GM18861 (cell line): ENCODE results near the gene SLC25A51.
"Not testable (repeated sequence)": the region's sequence is repeated elsewhere in the genome, so short reads cannot be mapped to it uniquely, and the experiment has no call there.

ENCODE experiments used
- ATAC-seq: cut with Tn5 transposase; IDR thresholded peaks from one replicate; pipeline ENCODE4 v1.9.1; 2021; ENCODE audit not compliant: unreplicated experiment

The SLC25A51 gene

DNA sequence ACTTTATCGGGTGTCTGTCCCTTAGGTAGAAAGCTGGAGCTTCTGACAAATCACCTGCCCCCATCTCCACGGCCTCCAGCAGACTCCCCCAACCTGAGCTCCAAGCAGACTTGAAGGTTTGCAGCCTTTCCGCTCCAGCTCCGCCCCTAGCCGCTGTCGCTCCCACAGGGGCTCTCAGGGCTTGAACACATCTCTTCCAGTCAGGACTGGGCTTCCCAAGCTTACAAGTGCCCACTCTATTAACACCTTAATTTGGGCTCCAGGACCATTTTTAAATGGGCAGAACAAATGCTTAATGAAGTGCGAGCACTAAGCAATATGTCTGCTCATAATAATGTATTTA, 17.2 kb upstream of the SLC25A51 start:
- no peak for ATAC-seq

DNA sequence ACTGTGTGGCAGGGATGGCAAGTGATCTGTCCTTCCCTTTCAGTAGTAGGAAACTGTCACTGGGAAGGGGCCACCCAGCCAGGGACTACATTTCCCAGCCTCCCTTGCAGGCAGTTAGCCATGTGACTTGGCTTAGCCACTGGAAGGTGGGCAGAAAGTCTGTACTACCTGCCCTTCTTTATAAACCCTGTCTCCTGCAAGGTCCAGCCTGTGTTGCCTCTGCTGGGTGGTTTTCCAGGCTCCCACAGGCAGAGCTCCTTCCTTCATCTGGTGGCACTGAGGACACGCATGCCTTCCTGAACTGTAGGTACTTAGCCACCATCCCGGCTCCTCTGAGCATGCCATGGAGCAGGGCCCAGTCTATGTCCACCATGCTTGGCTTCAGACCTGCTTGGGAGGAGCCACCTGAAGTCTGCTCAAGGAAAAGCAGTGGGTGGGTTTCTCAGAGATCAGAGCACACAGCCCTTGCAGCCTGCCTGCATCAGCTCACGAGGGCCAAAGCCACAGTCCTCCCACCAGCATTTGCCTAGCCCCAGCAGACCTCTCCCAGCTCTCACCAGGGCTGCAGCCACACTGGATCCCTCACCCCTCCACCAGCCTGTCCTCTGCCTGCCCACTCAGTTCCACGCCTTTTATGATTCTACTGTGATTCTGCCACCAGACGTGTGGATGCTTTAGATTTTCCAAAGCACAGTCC, 16.7 kb upstream of the SLC25A51 start:
- peak; percentile 81 for ATAC-seq

DNA sequence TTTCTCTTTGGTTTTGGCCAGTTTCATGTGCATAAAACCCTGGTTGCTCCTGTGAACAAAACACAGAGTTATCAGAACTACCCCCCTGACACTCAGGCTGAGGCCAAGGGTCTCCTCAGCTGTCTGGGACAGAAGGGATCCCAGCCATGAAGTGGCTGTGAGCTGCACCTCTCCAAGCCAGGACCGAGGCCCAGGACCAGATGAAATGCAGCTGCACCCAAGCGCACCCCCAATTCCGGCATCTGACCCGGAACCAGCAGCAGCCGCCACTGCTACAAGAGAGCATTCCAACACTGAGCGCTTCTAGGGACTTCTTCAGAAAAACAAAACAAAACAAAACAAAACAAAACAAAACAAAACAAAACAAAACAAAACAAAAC, 16.0 kb upstream of the SLC25A51 start:
- no peak for ATAC-seq

DNA sequence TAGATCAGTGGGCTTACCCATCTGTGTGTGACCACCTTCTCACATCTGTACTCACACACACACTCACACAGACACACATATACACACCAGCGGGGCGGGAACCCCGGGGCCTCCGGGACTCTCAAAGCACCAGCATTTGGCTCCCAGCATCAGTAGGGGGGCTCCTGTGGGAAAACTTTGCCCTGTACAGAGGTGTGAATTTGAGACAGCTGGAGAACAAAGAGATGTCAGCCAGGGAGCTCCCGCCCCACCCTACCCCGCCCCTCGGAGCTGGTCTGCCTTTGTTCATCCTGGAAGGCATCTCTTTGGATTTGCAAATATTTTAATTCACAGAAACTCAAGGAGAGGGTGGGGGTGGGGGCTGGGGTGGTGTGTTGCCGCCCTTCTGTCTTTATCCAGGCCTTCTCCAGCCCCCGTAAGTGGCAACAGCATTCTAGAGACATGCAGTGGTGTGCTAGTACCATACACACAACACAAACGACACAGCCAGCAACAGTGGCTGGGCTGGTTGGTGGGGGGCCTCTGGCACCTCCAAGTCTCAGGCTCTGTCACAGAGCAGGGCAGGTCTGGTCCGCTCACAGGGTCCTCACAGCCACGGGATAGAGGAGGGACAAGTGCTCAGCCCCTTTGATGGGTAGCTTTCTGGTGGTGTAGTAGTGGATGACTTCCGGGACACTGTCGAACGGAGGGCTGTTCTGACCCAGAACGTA, 15.5 kb upstream of the SLC25A51 start:
- no peak for ATAC-seq

- ATAC-seq, result no peak
Measured at GRCh38 chr9:37918665-37919170, 14.8 kb upstream of the SLC25A51 start.

- no peak for ATAC-seq
Measured at GRCh38 chr9:37917801-37918664, 14.1 kb upstream of the SLC25A51 start.

DNA sequence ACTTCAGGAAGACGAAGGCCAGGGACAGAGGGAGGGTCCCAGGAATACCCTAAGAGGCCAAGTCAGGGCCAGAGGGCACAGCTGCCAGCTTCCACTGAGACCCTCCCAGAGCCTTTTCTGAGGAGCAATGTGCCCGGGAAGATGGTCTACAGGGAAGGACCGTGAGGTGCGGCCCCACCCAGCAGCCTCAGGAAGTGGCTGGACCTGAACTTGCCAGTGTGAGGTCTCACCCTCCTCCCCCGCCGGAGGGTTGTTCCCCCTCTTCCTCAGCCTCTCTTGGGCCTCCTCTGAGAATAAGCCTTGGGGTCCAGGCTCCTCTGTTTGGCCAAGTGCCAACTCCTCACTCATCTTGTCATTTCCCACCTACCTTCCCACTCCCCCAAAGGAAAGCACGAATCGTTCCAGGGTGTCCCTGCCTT, 13.4 kb upstream of the SLC25A51 start:
- no peak for ATAC-seq

DNA sequence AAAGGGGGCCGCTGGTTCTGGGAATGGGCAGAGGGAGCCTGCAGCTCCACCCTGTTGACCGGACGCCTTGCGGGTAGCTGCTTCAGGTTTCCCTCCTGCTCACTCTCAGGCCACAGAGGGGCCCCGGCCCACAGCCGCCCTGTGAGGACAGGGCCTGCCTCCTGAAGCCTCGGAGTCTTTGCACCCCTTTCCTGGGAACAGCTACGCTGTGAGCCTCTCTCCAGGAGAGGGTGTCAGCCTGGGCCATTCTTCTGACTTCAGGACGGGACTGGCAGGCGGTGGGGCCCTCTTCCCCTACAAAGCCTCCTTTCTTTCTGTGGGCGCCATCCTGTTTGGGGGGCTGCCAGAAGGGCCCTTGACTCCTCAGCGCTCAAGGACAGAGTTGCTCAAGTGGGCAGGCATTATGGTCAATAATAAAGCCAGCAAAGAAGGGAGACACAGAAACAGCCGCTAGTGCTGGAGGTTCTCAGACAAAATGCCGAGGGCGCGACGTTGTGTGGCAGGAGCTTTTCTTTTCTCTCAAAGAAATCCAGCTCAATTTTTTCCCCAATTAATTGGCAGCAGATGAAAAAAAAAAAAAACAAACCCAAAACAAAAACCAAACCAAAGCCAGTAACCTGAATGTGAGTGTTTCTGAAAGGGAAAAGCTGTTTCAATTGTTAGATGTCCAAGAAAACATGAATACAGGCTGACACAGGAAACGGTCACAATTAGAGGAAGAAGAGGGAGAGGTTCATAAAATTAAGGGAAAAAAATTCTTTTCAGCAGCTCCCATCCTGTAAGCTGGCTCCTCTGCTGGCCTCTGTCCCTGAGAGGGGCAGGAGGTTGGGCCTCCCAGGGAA, 12.8 kb upstream of the SLC25A51 start:
- ATAC-seq, result no peak

GRCh38 chr9:37915911-37916470, 12.1 kb upstream of the SLC25A51 start:
- ATAC-seq, result no peak

- no peak for ATAC-seq
Measured at GRCh38 chr9:37914701-37915358, 10.9 kb upstream of the SLC25A51 start.

- no peak for ATAC-seq
Measured at GRCh38 chr9:37914154-37914551, 10.2 kb upstream of the SLC25A51 start.

- ATAC-seq, result peak; percentile 84
Measured at GRCh38 chr9:37913480-37914153, 9.7 kb upstream of the SLC25A51 start.

- ATAC-seq, result no peak
Measured at GRCh38 chr9:37911271-37911681, 7.3 kb upstream of the SLC25A51 start.

DNA sequence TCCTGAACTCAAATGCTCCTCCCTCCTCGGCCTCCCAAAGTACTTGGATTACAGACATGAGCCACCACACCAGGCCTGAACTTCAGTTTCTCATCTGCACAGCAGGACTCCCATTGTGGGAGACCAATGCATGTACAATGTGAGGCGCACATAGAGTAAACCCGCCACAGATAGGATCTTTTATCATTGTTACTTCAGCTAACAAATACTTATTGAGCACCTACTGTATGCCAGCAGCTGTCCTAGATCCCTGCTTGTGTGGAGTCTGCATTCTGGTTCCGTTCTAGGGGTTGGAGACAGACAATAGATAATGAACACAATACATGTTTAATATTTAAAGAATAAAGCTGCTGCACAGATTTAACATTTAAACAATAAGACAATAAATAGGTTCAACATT, 6.3 kb upstream of the SLC25A51 start:
- ATAC-seq, result no peak

- ATAC-seq, result not testable (repeated sequence)
Measured at GRCh38 chr9:37909836-37910235, 5.9 kb upstream of the SLC25A51 start.

GRCh38 chr9:37909326-37909725, 5.4 kb upstream of the SLC25A51 start:
- no peak for ATAC-seq

DNA sequence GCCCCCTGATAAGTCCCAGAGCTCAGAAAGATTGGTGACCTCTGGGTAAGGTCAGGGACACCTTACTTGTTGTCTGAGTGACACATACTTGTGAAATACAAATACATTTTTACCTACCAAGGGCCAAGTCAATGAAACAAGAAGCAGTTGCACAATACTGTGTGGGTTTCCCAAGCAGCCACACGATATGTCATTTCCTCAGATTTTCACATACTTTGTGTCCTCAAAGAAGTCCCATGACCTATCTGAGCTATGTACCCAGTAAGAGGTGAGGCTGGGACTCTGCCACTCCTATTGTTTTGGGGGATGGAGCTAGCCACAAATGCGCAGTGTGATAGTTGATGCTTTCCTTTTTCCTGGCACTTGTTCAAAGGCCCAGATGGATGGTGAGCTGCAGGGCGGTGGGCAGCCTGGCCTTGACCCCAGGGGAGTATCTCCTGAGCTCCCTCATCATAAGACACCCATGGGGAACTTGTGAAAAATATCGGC, 4.8 kb upstream of the SLC25A51 start:
- no peak for ATAC-seq

DNA sequence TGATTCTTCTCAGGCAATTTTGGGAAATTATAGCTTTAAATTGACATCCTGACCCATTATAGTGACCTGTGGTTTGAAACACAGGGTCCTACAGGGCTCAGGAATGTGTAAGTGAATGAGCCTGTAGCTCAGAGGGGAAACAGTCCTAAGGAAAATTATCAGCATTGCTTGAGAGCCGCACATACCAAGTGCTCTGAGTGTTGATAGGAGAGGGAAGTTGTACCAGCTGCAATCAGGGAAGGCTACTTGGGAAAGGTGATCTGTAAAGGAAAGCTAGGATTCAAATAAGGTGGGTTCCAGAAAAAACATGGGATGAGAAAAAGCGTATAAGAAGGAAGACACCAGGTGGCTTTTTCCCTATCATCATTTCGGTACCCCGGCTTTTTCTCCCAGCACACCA, 4.4 kb upstream of the SLC25A51 start:
- ATAC-seq, result no peak
